HG02610 (cell line): ENCODE data around the gene ITGB4.
"Not testable (repeated sequence)": the region's sequence is repeated elsewhere in the genome, so short reads cannot be mapped to it uniquely, and the experiment has no call there.

Source experiments
- ATAC-seq: cut with Tn5 transposase; IDR thresholded peaks from one replicate; pipeline ENCODE4 v1.9.1; 2021; ENCODE audit warnings: mild to moderate bottlenecking, moderate library complexity; ENCODE audit not compliant: unreplicated experiment

Gene ITGB4

GRCh38 chr17:75751676-75752404, 30.6 kb downstream of the ITGB4 start:
- no peak for ATAC-seq

- no peak for ATAC-seq
These were observed 31.1 kb downstream of the ITGB4 start for GRCh38 chr17:75752405-75752709.

- no peak for ATAC-seq
These were observed 31.7 kb downstream of the ITGB4 start for GRCh38 chr17:75752802-75753513.

DNA sequence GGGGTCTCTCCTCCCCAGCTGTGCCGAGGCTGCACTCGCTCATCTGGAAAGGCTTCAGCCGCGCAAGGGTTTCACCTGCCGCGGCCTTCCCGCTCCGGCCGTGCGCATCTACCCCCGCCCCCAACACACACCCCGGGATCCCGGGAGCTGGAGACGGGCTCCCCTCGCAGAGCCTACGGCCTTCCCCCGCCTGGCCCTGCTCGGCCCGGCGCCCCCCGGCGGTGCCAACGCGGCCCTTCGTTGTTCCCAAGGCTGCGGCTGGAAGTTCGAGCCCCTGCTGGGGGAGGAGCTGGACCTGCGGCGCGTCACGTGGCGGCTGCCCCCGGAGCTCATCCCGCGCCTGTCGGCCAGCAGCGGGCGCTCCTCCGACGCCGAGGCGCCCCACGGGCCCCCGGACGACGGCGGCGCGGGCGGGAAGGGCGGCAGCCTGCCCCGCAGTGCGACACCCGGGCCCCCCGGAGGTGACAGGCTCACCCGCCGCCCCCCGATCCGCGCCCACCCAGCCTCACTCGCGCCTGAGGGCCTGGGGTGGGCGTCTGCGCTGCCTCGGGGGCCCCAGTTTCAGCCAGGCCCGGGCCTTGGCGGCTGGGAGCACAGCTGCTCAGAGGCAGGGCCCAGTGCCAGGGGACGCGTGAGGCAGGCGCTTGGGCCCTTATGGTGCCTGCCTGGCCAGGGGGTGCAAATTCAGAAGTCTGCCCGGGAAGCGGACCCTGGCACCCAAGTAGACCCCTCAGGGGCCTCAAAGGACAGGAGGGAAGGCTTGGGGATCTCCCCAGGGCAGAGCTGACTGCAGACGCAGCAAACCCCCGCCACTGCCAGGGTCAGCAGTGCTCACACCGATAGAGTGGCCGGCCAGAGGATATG, 32.5 kb downstream of the ITGB4 start:
- peak; percentile 44 for ATAC-seq

GRCh38 chr17:75754378-75755204, 33.3 kb downstream of the ITGB4 start:
- ATAC-seq, result no peak

DNA sequence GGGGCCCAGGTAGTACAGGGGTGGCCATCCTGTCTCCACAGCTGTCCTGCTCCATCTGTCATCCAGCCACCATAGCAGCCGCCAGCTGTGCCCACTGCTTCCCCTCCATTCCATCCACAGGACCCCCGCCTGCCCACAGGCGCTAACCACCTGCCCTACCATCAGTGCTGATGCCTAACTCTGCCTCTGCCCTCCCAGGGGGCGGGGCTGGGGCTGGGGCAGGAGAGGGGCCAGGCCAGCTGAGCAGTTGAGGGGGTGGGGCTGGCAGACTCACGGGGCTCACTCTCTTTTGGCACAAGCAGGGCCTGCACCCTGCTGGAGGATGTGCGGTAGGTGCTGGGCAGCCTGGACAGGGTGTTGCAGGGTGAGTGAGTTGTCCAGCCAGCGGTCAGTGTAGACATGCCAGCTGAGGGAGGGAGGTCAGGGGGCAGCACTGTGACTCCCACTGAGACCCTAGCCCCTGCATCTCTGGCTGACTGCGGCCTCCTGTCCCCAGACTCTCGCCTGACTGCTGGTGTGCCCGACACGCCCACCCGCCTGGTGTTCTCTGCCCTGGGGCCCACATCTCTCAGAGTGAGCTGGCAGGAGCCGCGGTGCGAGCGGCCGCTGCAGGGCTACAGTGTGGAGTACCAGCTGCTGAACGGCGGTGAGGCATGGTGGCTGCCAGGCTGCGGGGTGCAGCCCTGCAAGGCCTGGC, 34.1 kb downstream of the ITGB4 start:
- no peak for ATAC-seq

- ATAC-seq, result no peak
These were observed 34.7 kb downstream of the ITGB4 start for GRCh38 chr17:75755990-75756389.

DNA sequence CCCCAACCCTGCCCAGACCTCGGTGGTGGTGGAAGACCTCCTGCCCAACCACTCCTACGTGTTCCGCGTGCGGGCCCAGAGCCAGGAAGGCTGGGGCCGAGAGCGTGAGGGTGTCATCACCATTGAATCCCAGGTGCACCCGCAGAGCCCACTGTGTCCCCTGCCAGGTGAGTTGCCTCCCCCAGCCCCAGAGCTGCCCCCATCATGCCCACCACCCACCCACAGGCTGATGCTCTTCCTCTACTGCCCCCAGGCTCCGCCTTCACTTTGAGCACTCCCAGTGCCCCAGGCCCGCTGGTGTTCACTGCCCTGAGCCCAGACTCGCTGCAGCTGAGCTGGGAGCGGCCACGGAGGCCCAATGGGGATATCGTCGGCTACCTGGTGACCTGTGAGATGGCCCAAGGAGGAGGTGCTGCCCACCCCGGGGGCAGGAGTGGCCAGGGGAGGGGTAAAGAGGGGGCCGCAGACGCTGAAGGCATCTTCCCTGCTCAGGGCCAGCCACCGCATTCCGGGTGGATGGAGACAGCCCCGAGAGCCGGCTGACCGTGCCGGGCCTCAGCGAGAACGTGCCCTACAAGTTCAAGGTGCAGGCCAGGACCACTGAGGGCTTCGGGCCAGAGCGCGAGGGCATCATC, 35.3 kb downstream of the ITGB4 start:
- ATAC-seq, result no peak

- ATAC-seq, result no peak
These were observed 35.9 kb downstream of the ITGB4 start for GRCh38 chr17:75757086-75757681.

DNA sequence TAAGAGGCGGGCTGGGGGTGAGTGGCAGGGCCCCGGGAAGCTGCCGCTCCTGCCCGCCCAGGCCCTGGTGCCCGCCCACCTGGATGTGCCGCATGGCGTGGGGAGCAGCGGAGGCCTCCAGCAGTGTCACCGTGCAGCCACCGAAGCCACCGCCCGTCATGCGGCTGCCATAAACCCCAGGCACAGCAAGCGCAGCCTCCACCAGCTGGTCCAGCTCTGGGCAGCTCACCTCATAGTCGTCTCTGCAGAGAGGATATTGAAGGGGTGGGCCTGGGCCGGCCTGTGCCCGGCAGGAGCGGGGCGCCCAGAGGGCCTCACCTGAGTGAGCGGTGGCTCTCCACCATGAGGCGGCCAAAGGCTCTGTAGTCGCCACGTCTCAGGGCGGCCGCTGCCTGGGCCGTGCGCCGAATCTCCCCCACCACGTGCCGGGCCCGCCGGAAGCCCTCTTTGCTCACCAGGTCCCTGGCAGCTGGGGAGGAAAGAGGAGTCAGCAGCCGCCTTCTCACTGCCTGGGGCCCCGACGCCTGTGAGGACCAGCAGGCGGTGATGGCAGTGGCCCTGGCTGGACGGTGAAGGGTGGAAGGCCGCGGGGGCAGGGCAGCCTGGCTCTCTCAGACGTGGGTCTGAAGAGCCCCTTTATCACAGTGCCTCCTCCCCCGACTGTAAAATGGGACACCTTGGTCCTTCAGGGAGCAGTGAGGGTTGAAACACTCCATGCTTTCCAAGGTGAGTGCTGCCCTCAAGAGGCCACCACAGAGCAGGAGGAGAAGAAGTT, 37.1 kb downstream of the ITGB4 start:
- no peak for ATAC-seq

GRCh38 chr17:75759457-75759856, 38.2 kb downstream of the ITGB4 start:
- ATAC-seq, result no peak

GRCh38 chr17:75759978-75760640, 38.9 kb downstream of the ITGB4 start:
- not testable (repeated sequence) for ATAC-seq

DNA sequence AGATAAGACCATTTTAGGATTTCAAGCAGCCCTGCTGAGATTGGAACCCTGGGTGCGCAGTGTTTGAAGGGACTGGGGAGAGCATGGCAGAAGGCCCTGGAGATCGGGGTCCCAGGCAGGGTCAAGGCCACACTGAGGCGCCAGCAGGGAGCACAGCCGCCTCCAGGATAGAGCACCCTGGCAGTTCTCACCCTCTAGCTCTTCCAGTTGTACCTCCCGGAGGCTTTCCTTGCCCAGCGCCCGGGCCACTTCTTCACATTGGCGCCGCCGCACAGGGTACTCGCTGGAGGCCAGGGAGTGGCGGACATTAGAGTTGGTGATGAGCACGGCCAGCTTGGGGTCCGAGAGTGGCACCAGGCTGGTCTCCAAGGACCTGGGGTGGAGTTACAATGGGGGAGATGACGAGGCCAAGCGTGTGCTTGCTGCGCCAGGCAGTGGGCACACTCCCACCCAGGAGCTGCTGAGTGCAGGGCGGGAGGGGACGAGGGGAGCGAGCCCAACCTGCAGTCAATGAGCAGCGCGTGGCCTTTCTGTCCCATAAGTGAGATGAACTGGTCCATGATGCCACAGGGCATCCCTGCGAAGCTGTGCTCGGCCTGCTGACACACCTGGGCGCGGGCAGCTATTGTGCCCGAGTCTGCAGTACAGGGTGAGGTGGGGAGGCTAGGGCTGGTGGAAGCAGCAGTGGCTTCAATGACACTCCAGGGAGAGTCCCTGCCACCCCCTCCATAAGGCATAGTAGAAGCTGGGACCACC, 41.4 kb downstream of the ITGB4 start:
- ATAC-seq, result no peak

DNA sequence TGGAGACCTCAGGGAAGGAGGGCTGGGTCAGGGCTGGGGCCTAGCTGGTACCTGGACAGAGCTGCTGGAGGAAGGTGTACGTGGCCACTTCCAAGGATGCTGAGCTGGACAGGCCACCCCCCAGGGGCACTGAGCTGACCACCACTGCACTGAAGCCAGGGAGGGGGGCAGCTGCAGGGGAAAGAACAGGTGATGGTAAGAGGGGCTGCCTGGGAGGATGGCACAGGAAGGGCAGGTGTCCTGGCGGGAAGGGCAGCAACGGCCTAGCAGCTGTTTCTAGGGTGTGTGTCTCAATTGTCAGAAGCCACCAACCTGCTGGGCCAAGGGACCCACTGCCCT, 42.0 kb downstream of the ITGB4 start:
- ATAC-seq, result no peak

- ATAC-seq, result no peak
These were observed 42.6 kb downstream of the ITGB4 start for GRCh38 chr17:75763613-75764416.

GRCh38 chr17:75764417-75764710, 43.1 kb downstream of the ITGB4 start:
- ATAC-seq, result no peak
